ENCODE data around the gene LRP2.

- no peak for TF ChIP-seq CTCF (IDR thresholded peaks at IDR 0.05)
- no peak for TF ChIP-seq ZFX (IDR thresholded peaks at IDR 0.05; ENCODE audit: borderline replicate concordance)
Measured at GRCh38 chr2:169173876-169174275, 188.5 kb downstream of the LRP2 start.

Measured in 22Rv1 (cell line).